ENCODE results near the gene ZFP28. TPM values are rescaled to one million over a fixed set of nuclear protein-coding genes. Genes with fewer than 3 reads are reported as not detected.

ZFP28 gene
- total RNA-seq, result 10 to 100 TPM in 1 of 8 experiments, 1 to 10 TPM in 4, under 1 TPM in 2, not detected in 1; 0.18 to 17.8 (median 5.4) TPM

DNA sequence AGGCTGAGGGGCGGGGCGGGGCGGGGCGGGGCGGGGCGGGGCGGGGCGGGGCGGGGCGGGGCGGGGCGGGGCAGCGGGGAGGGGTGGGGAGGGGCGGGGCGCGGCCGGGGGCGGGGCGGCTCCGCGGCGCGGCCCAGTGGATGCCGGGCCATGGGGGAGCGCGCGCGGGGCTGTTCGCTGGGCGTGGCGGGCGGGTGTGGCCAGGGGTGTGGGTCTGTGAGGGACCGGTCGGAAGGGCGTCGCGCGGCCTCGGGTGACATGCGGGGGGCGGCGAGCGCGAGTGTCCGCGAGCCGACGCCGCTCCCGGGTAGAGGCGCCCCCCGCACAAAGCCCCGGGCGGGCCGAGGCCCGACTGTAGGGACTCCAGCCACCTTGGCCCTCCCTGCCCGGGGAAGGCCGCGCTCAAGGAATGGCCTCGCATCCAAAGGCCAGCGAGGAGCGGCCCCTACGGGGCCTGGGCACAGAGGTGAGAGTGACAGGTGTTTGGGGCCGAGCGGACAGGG, at the start of gene ZFP28:
ZFP28 (plus strand) TSS at position 188 of the 503 bp plus-strand sequence; CDS start at position 259, 71 bp downstream.
- peaks cover 0 to 6% of the 10 kb centered on the region in 2 donors for H3K4me1 ChIP-seq (replicated peaks in 1 of 2)
- H3K4me3 ChIP-seq, result peak within 1 kb of the TSS; percentile 72 to 90 (median 87)
- in situ Hi-C loops (cut with MboI; ENCODE audit: low pct_unique_long_range_greater_than_20kb in 2 of 9, low sequenced_read_pairs in 9 of 9, unreplicated experiment in 9 of 9), result no loop called here
- ATAC-seq (replicated peaks in 6 of 8), result peak in 6 of 8 experiments; percentile 76 to 88 (median 84)
- WGBS, 10 experiments, result 7% methylated on average over 3 of the region's 65 CpGs; no CpG with 5 or more reads in 9 of the 10 experiments
- peak within 1 kb of the TSS; percentile 99 for H3K27ac ChIP-seq

DNA sequence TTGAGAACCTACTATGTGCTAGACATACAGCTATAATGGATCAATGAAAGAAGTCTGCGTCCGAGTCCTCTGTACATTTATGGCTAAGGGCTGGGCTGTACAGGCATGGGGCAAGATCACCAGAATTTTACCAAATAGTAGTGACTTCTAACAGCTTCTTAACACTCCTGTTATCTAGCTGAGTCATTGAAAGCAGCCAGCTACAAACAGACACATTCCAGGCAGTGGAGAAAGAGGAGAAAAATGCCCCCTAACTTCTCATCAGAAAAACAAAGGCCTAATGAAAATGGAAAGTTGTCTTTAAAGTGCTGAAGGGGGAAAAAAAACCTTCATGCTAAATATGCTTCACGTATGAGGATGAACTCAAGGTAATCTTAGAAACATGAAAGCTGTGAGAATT, 47.3 kb upstream of the ZFP28 start:
- Histone ChIP-seq H3K4me1 (replicated peaks in 1 of 2) (no peaks in the 10 kb centered on the region), H3K27ac (no peak overlapping the region), H3K4me3 (no peak overlapping the region)
- ATAC-seq (replicated peaks in 6 of 8), result no peak
- 20 to 100% (median 68%) methylated on average over 1 to 3 of the region's 3 CpGs; no CpG with 5 or more reads in 2 of the 10 experiments for WGBS, 10 experiments
- in situ Hi-C loops (cut with MboI; ENCODE audit: low pct_unique_long_range_greater_than_20kb in 2 of 9, low sequenced_read_pairs in 9 of 9, unreplicated experiment in 9 of 9), result no loop called here

GRCh38 chr19:56504581-56504980, 34.2 kb upstream of the ZFP28 start:
- Histone ChIP-seq H3K27ac (no peak overlapping the region), H3K4me3 (no peak overlapping the region), H3K4me1 (replicated peaks in 1 of 2) (no peaks in the 10 kb centered on the region)
- WGBS, 10 experiments, result 17 to 80% (median 56%) methylated on average over 1 to 2 of the region's 2 CpGs; no CpG with 5 or more reads in 1 of the 10 experiments
- in situ Hi-C loops (cut with MboI; ENCODE audit: low pct_unique_long_range_greater_than_20kb in 2 of 9, low sequenced_read_pairs in 9 of 9, unreplicated experiment in 9 of 9), result no loop called here
- ATAC-seq (replicated peaks in 6 of 8), result no peak

DNA sequence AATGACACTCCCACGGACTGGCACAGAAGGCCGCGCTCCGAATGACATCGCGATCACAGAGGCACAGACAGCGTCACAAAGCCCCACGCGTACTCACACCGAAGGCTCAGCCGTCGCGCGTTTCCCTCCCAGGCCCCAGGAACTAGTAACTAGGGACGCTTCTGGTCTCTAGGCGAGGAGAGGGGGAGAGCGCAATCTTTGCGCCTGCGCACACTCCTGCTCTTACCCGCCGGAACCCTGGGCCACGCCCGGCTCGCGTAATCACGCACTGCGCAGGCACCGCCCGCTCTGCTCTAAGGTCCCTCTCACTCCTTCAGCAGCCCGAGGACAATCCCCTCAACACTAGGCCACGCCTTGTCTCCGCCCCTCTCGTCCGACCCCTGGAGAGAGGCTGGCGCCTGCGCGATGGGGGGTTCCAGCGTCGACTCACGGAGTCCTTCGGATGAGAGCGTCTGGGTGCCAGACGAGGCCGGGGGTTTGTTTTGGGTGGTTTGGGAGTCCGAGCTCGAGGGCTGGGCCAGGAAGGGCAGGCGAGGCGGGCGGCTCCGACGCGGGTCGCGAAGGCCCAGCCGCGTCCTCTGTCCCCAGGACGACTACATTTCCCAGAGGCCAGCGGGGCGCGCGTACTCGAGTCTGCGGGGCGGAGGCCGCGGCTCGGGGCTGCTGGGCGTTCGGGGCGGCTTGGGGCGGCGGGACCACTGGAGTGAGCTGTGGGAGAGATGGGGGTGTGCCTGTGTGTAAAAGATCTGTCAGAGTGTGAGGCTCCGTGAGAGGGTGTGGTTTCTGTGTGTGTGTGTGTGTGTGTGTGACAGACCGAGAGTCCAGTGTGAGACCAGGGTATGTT, 31.1 kb upstream of the ZFP28 start, which contains the start of gene ZNF471:
ZNF471 (plus strand) TSS at position 410 of the 844 bp plus-strand sequence. CDS start 3,717 bp downstream, outside the sequence.
- in situ Hi-C loops (cut with MboI; ENCODE audit: low pct_unique_long_range_greater_than_20kb in 2 of 9, low sequenced_read_pairs in 9 of 9, unreplicated experiment in 9 of 9), result no loop called here

GRCh38 chr19:56508290-56508778, 30.4 kb upstream of the ZFP28 start:
- in situ Hi-C loops (cut with MboI; ENCODE audit: low pct_unique_long_range_greater_than_20kb in 2 of 9, low sequenced_read_pairs in 9 of 9, unreplicated experiment in 9 of 9), result no loop called here
- 0 to 70% (median 9%) methylated on average over 2 to 13 of the region's 17 CpGs; no CpG with 5 or more reads in 2 of the 10 experiments for WGBS, 10 experiments
- no peak for ATAC-seq (replicated peaks in 6 of 8)
- Histone ChIP-seq H3K4me1 (replicated peaks in 1 of 2) (no peaks in the 10 kb centered on the region), H3K4me3 (peak overlapping the region; percentile 40 to 98 (median 70)), H3K27ac (peak overlapping the region in 1 of 2 donors; percentile 99)

More for the DNA sequence above, 31.1 kb upstream of the ZFP28 start, which contains the start of gene ZNF471:
- H3K27ac ChIP-seq, result peak within 1 kb of the TSS; percentile 98 to 99
- no peaks in the 10 kb centered on the region for H3K4me1 ChIP-seq (replicated peaks in 1 of 2)
- ATAC-seq (replicated peaks in 6 of 8), result peak; percentile 86 to 99 (median 98)
- H3K4me3 ChIP-seq, result peak within 1 kb of the TSS; percentile 40 to 98 (median 70)
- WGBS, 10 experiments, result 0 to 77% (median 26%) methylated on average over 1 to 17 of the region's 74 CpGs; no CpG with 5 or more reads in 4 of the 10 experiments

- in situ Hi-C loops (cut with MboI; ENCODE audit: low pct_unique_long_range_greater_than_20kb in 2 of 9, low sequenced_read_pairs in 9 of 9, unreplicated experiment in 9 of 9), result no loop called here
- Histone ChIP-seq H3K4me3 (no peak overlapping the region), H3K27ac (no peak overlapping the region), H3K4me1 (replicated peaks in 1 of 2) (no peaks in the 10 kb centered on the region)
- no peak for ATAC-seq (replicated peaks in 6 of 8)
- 31 to 79% (median 50%) methylated on average over 1 to 4 of the region's 4 CpGs; no CpG with 5 or more reads in 1 of the 10 experiments for WGBS, 10 experiments
Measured at GRCh38 chr19:56525214-56525860, 13.4 kb upstream of the ZFP28 start.

DNA sequence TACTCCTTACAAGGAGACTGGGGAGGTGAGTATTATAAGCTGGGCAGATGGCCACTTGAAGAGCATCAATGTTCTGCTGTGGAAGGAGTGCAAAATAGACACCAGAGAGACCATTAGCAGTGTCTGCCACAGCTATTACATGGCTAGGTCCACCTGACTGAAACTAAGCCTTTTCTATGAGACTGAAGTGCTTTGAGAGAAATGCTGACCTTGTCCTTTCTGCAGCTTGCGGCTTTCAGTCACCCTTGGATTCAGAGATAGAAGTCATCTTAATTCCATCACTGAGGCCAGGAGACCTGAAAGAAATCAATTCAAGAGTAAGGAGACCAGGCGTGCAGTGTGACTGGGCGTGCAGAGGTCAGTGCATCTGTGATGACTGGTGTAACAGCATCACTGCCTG, 1.3 kb upstream of the ZFP28 start:
- Histone ChIP-seq H3K4me1 (replicated peaks in 1 of 2) (peaks cover 0 to 6% of the 10 kb centered on the region in 2 donors), H3K4me3 (peak overlapping the region in 2 of 5 donors; percentile 72 to 87), H3K27ac (no peak overlapping the region)
- ATAC-seq (replicated peaks in 6 of 8), result no peak
- in situ Hi-C loops (cut with MboI; ENCODE audit: low pct_unique_long_range_greater_than_20kb in 2 of 9, low sequenced_read_pairs in 9 of 9, unreplicated experiment in 9 of 9), result no loop called here
- 64 to 100% (median 78%) methylated on average over 1 to 3 of the region's 3 CpGs; no CpG with 5 or more reads in 2 of the 10 experiments for WGBS, 10 experiments

DNA sequence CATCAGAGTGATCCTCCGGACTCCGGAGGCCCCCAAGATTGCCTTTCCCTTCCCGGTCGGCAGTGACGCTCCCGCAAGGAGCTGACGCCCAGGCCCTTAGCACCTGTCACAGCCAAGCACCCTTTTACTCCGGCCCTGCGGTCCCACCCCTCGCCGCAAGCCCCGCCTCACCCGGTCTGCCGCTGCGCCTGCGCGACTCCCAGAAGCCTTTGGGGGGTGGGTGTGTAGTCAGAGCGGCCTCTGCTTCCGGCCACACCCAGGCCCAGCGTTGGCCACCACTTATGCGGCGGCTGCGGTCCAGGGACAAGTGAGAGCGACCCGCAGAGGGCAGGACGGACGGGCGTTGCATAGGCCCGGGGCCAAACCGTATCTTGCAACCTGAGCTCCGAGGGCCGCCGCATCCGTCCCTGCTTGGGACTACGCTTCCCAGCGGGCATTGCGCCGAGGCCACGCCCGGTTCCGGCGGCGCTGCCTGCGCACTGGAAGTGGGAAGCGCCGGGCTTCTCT, 441 bp upstream of the ZFP28 start:
- peaks cover 0 to 6% of the 10 kb centered on the region in 2 donors for H3K4me1 ChIP-seq (replicated peaks in 1 of 2)
- in situ Hi-C loops (cut with MboI; ENCODE audit: low pct_unique_long_range_greater_than_20kb in 2 of 9, low sequenced_read_pairs in 9 of 9, unreplicated experiment in 9 of 9), result no loop called here
- peak overlapping the region; percentile 99 for H3K27ac ChIP-seq
- H3K4me3 ChIP-seq, result peak overlapping the region; percentile 72 to 90 (median 87)
- WGBS, 10 experiments, result 0 to 40% (median 10%) methylated on average over 1 to 6 of the region's 46 CpGs; no CpG with 5 or more reads in 7 of the 10 experiments
- ATAC-seq (replicated peaks in 6 of 8), result peak in 6 of 8 experiments; percentile 88 to 92 (median 91)

DNA sequence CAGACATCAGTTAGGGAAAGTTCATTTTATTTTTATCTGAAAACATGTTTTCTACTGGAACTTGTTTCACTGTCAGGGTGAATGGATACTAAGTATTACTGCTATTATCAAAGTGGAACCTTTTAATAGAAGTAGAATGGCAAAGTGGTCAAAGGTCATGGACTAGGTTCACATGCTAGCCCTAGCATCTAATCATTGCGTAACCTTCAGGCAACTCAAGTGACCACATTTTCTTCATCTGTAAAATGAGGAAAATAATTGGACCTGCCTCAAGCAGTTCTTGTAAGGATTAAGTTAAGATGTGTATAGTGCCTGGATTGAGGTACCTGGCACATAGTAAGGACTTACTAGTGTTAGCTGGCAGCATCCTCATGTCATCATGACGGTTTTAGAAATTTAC, 5.0 kb downstream of the ZFP28 start:
- Histone ChIP-seq H3K4me3 (no peak overlapping the region), H3K4me1 (replicated peaks in 1 of 2) (peaks cover 0 to 6% of the 10 kb centered on the region in 2 donors), H3K27ac (no peak overlapping the region)
- in situ Hi-C loops (cut with MboI; ENCODE audit: low pct_unique_long_range_greater_than_20kb in 2 of 9, low sequenced_read_pairs in 9 of 9, unreplicated experiment in 9 of 9), result no loop called here
- 0 to 100% (median 49%) methylated on average over 1 to 2 of the region's 2 CpGs; no CpG with 5 or more reads in 2 of the 10 experiments for WGBS, 10 experiments
- ATAC-seq (replicated peaks in 6 of 8), result no peak

- Histone ChIP-seq H3K4me1 (replicated peaks in 1 of 2) (no peaks in the 10 kb centered on the region), H3K27ac (no peak overlapping the region), H3K4me3 (no peak overlapping the region)
- no peak for ATAC-seq (replicated peaks in 6 of 8)
- in situ Hi-C loops (cut with MboI; ENCODE audit: low pct_unique_long_range_greater_than_20kb in 2 of 9, low sequenced_read_pairs in 9 of 9, unreplicated experiment in 9 of 9), result no loop called here
- WGBS, 10 experiments, result 33 to 100% (median 69%) methylated on average over 2 to 4 of the region's 6 CpGs; no CpG with 5 or more reads in 6 of the 10 experiments
Measured at GRCh38 chr19:56547535-56547934, 8.8 kb downstream of the ZFP28 start.

GRCh38 chr19:56554272-56554869, 15.6 kb downstream of the ZFP28 start:
- H3K4me3 ChIP-seq, result no peak overlapping the region
- H3K4me1 ChIP-seq (replicated peaks in 1 of 2), result no peaks in the 10 kb centered on the region
- in situ Hi-C loops (cut with MboI; ENCODE audit: low pct_unique_long_range_greater_than_20kb in 2 of 9, low sequenced_read_pairs in 9 of 9, unreplicated experiment in 9 of 9), result no loop called here
- H3K27ac ChIP-seq, result no peak overlapping the region
- 56 to 100% (median 67%) methylated on average over 1 to 5 of the region's 6 CpGs; no CpG with 5 or more reads in 1 of the 10 experiments for WGBS, 10 experiments
- no peak for ATAC-seq (replicated peaks in 6 of 8)

DNA sequence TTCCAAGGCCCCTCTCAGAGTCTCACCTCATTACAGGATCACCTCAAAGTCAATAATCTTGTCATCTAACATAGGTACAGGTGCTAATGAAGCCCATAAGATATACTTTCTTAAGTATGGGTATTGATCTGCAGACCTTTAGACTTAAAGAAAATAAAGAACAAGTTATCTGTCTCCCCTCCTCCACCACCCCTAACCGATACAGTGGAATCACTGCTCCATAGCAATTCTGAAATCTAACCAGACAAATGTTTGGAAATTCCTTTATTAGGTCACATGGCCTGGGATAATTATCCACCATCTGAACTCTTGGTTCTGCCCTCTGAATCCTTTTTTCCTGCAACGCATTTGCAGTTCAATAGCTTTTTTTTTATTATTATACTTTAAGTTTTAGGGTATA, 24.0 kb downstream of the ZFP28 start:
- no peak overlapping the region for H3K4me3 ChIP-seq
- no peak overlapping the region for H3K27ac ChIP-seq
- peaks cover 0 to 2% of the 10 kb centered on the region in 2 donors for H3K4me1 ChIP-seq (replicated peaks in 1 of 2)
- 41 to 100% (median 79%) methylated on average over 1 to 2 of the region's 2 CpGs for WGBS, 10 experiments
- in situ Hi-C loops (cut with MboI; ENCODE audit: low pct_unique_long_range_greater_than_20kb in 2 of 9, low sequenced_read_pairs in 9 of 9, unreplicated experiment in 9 of 9), result no loop called here
- no peak for ATAC-seq (replicated peaks in 6 of 8)

Data from motor neuron (in vitro differentiated cells).